ENCODE data around the gene MPLKIP.

DNA sequence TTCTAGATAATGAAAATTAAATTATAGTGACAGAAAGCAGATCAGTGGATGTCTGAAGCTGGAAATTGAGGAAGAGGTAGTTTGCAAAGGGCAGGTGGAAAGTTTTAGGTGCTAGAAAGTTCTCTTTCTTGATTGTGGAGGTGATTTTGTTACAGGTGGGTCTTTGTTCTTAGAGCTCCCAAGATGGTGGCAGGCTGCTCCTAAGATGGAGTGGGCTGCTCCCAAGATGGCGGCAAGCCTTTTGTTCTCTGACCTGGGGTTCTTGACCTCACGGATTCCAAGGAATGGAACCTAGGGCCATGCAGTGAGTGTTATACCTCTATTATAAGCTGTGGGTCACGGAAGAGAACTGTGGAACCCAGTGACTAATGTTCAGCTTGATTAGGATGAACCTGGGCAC is 32.9 kb upstream of the MPLKIP start:
- TF ChIP-seq, protein P1, sequence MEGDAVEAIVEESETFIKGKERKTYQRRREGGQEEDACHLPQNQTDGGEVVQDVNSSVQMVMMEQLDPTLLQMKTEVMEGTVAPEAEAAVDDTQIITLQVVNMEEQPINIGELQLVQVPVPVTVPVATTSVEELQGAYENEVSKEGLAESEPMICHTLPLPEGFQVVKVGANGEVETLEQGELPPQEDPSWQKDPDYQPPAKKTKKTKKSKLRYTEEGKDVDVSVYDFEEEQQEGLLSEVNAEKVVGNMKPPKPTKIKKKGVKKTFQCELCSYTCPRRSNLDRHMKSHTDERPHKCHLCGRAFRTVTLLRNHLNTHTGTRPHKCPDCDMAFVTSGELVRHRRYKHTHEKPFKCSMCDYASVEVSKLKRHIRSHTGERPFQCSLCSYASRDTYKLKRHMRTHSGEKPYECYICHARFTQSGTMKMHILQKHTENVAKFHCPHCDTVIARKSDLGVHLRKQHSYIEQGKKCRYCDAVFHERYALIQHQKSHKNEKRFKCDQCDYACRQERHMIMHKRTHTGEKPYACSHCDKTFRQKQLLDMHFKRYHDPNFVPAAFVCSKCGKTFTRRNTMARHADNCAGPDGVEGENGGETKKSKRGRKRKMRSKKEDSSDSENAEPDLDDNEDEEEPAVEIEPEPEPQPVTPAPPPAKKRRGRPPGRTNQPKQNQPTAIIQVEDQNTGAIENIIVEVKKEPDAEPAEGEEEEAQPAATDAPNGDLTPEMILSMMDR (conservative IDR thresholded peaks at IDR 0.05), result no peak
- no peak for TF ChIP-seq ZFX (IDR thresholded peaks at IDR 0.05)
